Neuronal stem cell (in vitro differentiated cells): ENCODE results near the gene ABHD15.

Experiments used
- DNase-seq: peaks from one replicate; pipeline ENCODE4 v3.0.0-alpha.2; 2013; ENCODE audit warnings: low spot score
- H2AFZ ChIP-seq: one replicate; pipeline ENCODE4 v1.6.1; 2013; ENCODE audit warnings: mild to moderate bottlenecking, low read length, inconsistent platforms
- H2AK5ac ChIP-seq: 2 replicates; pipeline ENCODE4 v1.6.1; 2013; ENCODE audit warnings: low read depth, mild to moderate bottlenecking, inconsistent platforms, low read length, moderate library complexity, mixed read lengths
- H2BK120ac ChIP-seq: 2 replicates; pipeline ENCODE4 v1.6.1; 2013; ENCODE audit warnings: low read depth, mild to moderate bottlenecking, inconsistent platforms, low read length, moderate library complexity, mixed read lengths
- H2BK12ac ChIP-seq: one replicate; pipeline ENCODE4 v1.6.1; 2013; ENCODE audit warnings: low read length, inconsistent platforms
- H2BK15ac ChIP-seq: 2 replicates; pipeline ENCODE4 v1.6.1; 2013; ENCODE audit warnings: mild to moderate bottlenecking, low read length, inconsistent platforms, mixed read lengths
- H2BK5ac ChIP-seq: one replicate; pipeline ENCODE4 v1.6.1; 2013; ENCODE audit warnings: inconsistent platforms, mild to moderate bottlenecking, low read length, moderate library complexity
- H3K14ac ChIP-seq: one replicate; pipeline ENCODE4 v1.6.1; 2013; ENCODE audit warnings: low read length, inconsistent platforms
- H3K18ac ChIP-seq: 2 replicates; pipeline ENCODE4 v1.6.1; 2013; ENCODE audit warnings: low read length, inconsistent platforms
- H3K23ac ChIP-seq: 2 replicates; pipeline ENCODE4 v1.6.1; 2013; ENCODE audit warnings: low read depth, mild to moderate bottlenecking, mixed read lengths, low read length, inconsistent platforms; ENCODE audit not compliant: poor library complexity
- H3K27ac ChIP-seq: replicated peaks from 3 replicates; pipeline ENCODE4 v1.5.1; 2013; ENCODE audit warnings: low read length, inconsistent platforms
- H3K27me3 ChIP-seq, 3 experiments: 2 replicates each; pipeline ENCODE4 v1.6.1; 2013; ENCODE audit warnings: low read length in 3 of 3, mild to moderate bottlenecking in 2 of 3, inconsistent platforms in 1 of 3, low read depth in 1 of 3, mixed read lengths in 1 of 3, moderate library complexity in 1 of 3; ENCODE audit not compliant: control insufficient read depth in 3 of 3, insufficient read depth in 3 of 3
- H3K36me3 ChIP-seq, 2 donors: replicated peaks in 1 of 2; 2 replicates each; pipeline ENCODE4 v1.6.1; 2013; ENCODE audit warnings: low read length in 2 of 2; ENCODE audit not compliant: control insufficient read depth in 2 of 2, insufficient read depth in 2 of 2
- H3K4ac ChIP-seq: 2 replicates; pipeline ENCODE4 v1.6.1; 2013; ENCODE audit warnings: inconsistent platforms, mild to moderate bottlenecking, low read length, moderate library complexity
- H3K4me1 ChIP-seq, 2 donors: 1 replicate in 1 of 2; 2 replicates in 1 of 2; pipeline ENCODE4 v1.6.1; 2013; ENCODE audit warnings: low read length in 2 of 2, low read depth in 1 of 2; ENCODE audit not compliant: control insufficient read depth in 2 of 2, insufficient read depth in 1 of 2
- H3K4me2 ChIP-seq: one replicate; pipeline ENCODE4 v1.6.1; 2013; ENCODE audit warnings: mild to moderate bottlenecking, low read length, inconsistent platforms; ENCODE audit not compliant: insufficient read depth, poor library complexity, severe bottlenecking
- H3K4me3 ChIP-seq, 2 donors: 2 replicates each; pipeline ENCODE4 v1.5.1; 2013; ENCODE audit warnings: low read length in 2 of 2, mild to moderate bottlenecking in 2 of 2, inconsistent platforms in 1 of 2, moderate library complexity in 1 of 2
- H3K79me1 ChIP-seq: one replicate; pipeline ENCODE4 v1.6.1; 2013; ENCODE audit warnings: low read depth, mild to moderate bottlenecking, inconsistent platforms, low read length, moderate library complexity
- H3K9ac ChIP-seq: one replicate; pipeline ENCODE4 v1.6.1; 2013; ENCODE audit warnings: mild to moderate bottlenecking, low read depth, low read length, inconsistent platforms; ENCODE audit not compliant: poor library complexity
- H3K9me3 ChIP-seq, 2 donors: replicated peaks in 1 of 2; 2 replicates each; pipeline versions ENCODE3 to v1.6.1; 2013; ENCODE audit warnings: low read length in 2 of 2, mild to moderate bottlenecking in 2 of 2, inconsistent platforms in 1 of 2, low read depth in 1 of 2, mixed read lengths in 1 of 2, moderate library complexity in 1 of 2; ENCODE audit not compliant: control insufficient read depth in 2 of 2, insufficient read depth in 1 of 2
- H4K8ac ChIP-seq: one replicate; pipeline ENCODE4 v1.6.1; 2013; ENCODE audit warnings: low read depth, mild to moderate bottlenecking, inconsistent platforms, low read length, moderate library complexity
- H4K91ac ChIP-seq: one replicate; pipeline ENCODE4 v1.6.1; 2013; ENCODE audit warnings: low read length, low read depth, mild to moderate bottlenecking, inconsistent platforms; ENCODE audit not compliant: poor library complexity
- WGBS, 2 donors: extraction: QIAGEN DNeasy Blood & Tissue Kit; methylation state at CpG; one replicate each; pipeline ENCODE4 v1.1.7; 2013; ENCODE audit warnings: missing lambda C conversion rate in 2 of 2, mixed read lengths in 1 of 2; ENCODE audit not compliant: insufficient read length in 2 of 2, insufficient replicate concordance in 1 of 2; ENCODE audit errors: extremely low coverage in 2 of 2; 5-methylcytosine and 5-hydroxymethylcytosine counted together

Gene ABHD15

DNA sequence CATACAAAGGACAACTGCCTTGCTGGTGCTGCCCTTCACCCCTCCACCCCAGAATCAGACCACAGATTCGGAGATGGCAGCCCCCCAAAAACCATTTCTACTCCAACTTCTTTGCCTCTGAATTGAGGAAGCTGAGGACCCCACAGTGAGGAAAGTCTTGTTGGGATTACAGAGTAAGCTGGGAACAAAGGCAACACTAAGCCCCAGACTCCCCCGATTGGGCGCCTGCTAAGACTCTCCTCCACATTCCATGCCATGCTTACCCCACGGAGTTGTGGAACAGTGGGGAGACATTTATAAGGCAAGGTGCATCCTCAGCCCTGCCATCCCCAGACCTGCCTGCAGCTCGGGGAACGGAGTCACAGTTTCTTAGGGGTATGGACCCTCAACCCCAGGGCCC is 20.8 kb upstream of the ABHD15 start:
- H3K79me1 ChIP-seq: peaks cover 15% of the 10 kb centered on the region
- H3K36me3 ChIP-seq: peaks cover 7 to 16% of the 10 kb centered on the region in 2 donors
- H3K9ac ChIP-seq: no peak overlapping the region
- no peak overlapping the region for H3K4me2 ChIP-seq
- H2BK15ac ChIP-seq: no peak overlapping the region
- no peaks in the 10 kb centered on the region for H3K9me3 ChIP-seq
- no peak overlapping the region for H3K27ac ChIP-seq
- no peak overlapping the region for H2BK5ac ChIP-seq
- peaks cover 46 to 57% of the 10 kb centered on the region in 2 donors for H3K4me1 ChIP-seq
- no CpG with 5 or more reads among the region's 6 CpGs for WGBS, 2 donors
- DNase-seq: no peak
- no peak overlapping the region for H4K91ac ChIP-seq
- H3K18ac ChIP-seq: no peak overlapping the region
- H3K14ac ChIP-seq: no peak overlapping the region
- no peak overlapping the region for H3K4ac ChIP-seq
- H3K23ac ChIP-seq: peak overlapping the region; percentile 0
- no peak overlapping the region for H2BK120ac ChIP-seq
- H2BK12ac ChIP-seq: no peak overlapping the region
- H3K4me3 ChIP-seq: peak overlapping the region in 1 of 2 donors; percentile 66
- peak overlapping the region; percentile 90 for H2AK5ac ChIP-seq
- no peak overlapping the region for H4K8ac ChIP-seq
- no peaks in the 10 kb centered on the region for H3K27me3 ChIP-seq
- H2AFZ ChIP-seq: no peak overlapping the region

DNA sequence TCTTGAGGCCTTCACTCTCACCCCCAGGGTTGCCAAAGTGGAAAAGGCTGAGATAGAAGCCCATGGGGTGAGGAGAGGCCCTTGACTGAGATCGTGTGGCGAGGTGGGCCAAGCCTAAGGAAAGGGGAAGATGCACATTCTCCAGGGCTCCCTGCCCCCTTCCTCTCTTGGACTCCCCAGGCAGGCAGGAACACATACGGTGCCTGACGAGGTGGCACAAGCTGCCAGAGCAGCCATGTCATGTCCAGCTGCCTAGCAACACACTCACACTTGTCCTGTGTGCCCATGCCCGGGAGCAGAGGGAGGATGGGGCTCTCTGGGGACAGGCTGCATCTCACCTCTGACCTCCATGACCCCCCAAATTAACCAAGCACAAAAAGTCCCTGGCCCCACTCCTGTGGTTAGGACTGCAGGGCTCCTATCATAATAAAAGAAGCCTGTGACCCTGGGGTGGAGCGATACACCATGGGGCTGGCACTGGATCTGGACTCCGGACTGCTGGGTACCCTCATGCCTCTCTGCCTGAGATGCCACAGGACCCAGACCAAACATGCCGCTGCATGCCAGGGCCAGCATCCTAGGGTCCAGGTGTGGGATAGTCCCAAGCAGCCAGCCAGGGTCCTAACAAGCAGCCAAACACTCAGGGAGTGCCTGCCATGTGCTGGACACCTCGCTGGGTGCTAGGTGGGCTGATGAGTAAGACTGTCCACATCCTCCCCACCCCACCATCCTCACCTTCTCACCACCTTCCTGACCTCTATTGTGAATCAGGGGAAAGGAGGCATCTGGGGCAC is 20.0 kb upstream of the ABHD15 start:
- no peak for DNase-seq
- H3K27ac ChIP-seq: no peak overlapping the region
- H3K9me3 ChIP-seq: no peaks in the 10 kb centered on the region
- H3K4me3 ChIP-seq: peak overlapping the region in 1 of 2 donors; percentile 66
- H3K4me2 ChIP-seq: no peak overlapping the region
- no peak overlapping the region for H2BK15ac ChIP-seq
- H4K91ac ChIP-seq: no peak overlapping the region
- no peak overlapping the region for H3K9ac ChIP-seq
- no peak overlapping the region for H2BK5ac ChIP-seq
- no peak overlapping the region for H3K14ac ChIP-seq
- H4K8ac ChIP-seq: no peak overlapping the region
- no peaks in the 10 kb centered on the region for H3K27me3 ChIP-seq
- peaks cover 15% of the 10 kb centered on the region for H3K79me1 ChIP-seq
- H2BK120ac ChIP-seq: no peak overlapping the region
- peaks cover 14 to 23% of the 10 kb centered on the region in 2 donors for H3K36me3 ChIP-seq
- WGBS, 2 donors: no CpG with 5 or more reads among the region's 9 CpGs
- H3K18ac ChIP-seq: peak overlapping the region; percentile 5
- H3K4ac ChIP-seq: no peak overlapping the region
- H2AFZ ChIP-seq: no peak overlapping the region
- H2AK5ac ChIP-seq: peak overlapping the region; percentile 61
- H2BK12ac ChIP-seq: peak overlapping the region; percentile 19
- peak overlapping the region; percentile 0 for H3K23ac ChIP-seq
- peaks cover 39 to 50% of the 10 kb centered on the region in 2 donors for H3K4me1 ChIP-seq

DNA sequence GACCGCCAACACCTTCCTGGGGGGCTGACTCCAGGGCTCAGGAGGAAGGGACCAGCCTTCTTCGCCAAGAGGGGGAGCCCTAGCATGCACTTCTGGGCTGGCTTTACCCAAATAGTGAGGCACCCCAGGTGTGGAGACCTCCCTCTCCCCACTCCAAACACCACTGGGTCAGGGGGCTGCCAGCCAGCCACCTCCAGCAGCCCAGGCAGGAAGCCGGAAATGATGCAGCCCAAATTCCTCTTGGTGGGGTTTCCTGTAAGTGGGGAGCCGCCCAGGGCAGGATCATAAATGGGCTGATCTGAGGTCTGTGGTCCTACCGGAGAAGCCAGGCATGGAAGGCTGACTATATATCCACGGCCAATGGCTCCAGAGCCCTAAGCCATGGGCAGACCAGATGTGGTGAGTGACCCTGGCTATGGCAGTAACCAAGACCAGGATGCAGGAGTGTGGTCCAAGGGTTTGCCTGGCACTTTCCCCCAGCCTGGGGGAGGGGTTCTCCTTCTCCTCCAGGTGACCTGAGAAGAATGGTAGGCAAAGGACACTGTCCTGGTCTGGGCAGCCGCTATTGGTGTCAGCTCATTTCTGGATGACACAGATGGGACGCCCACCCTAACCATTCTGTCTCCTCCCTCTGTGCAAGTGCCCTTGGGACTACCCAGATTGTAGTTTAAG is 18.4 kb upstream of the ABHD15 start:
- no peak overlapping the region for H4K91ac ChIP-seq
- H2AFZ ChIP-seq: no peak overlapping the region
- H2BK5ac ChIP-seq: peak overlapping the region; percentile 72
- no peaks in the 10 kb centered on the region for H3K27me3 ChIP-seq
- no peak overlapping the region for H3K23ac ChIP-seq
- DNase-seq: no peak
- no peak overlapping the region for H4K8ac ChIP-seq
- no peak overlapping the region for H3K4me3 ChIP-seq
- no peaks in the 10 kb centered on the region for H3K9me3 ChIP-seq
- WGBS, 2 donors: no CpG with 5 or more reads among the region's 8 CpGs
- H3K14ac ChIP-seq: no peak overlapping the region
- no peak overlapping the region for H3K27ac ChIP-seq
- H3K79me1 ChIP-seq: peaks cover 17% of the 10 kb centered on the region
- H3K18ac ChIP-seq: peak overlapping the region; percentile 62
- no peak overlapping the region for H3K4ac ChIP-seq
- H2BK120ac ChIP-seq: no peak overlapping the region
- no peak overlapping the region for H3K4me2 ChIP-seq
- peaks cover 24 to 40% of the 10 kb centered on the region in 2 donors for H3K4me1 ChIP-seq
- no peak overlapping the region for H2BK12ac ChIP-seq
- peak overlapping the region; percentile 30 for H2BK15ac ChIP-seq
- no peak overlapping the region for H3K9ac ChIP-seq
- H3K36me3 ChIP-seq: peaks cover 17 to 34% of the 10 kb centered on the region in 2 donors
- H2AK5ac ChIP-seq: peak overlapping the region; percentile 58

DNA sequence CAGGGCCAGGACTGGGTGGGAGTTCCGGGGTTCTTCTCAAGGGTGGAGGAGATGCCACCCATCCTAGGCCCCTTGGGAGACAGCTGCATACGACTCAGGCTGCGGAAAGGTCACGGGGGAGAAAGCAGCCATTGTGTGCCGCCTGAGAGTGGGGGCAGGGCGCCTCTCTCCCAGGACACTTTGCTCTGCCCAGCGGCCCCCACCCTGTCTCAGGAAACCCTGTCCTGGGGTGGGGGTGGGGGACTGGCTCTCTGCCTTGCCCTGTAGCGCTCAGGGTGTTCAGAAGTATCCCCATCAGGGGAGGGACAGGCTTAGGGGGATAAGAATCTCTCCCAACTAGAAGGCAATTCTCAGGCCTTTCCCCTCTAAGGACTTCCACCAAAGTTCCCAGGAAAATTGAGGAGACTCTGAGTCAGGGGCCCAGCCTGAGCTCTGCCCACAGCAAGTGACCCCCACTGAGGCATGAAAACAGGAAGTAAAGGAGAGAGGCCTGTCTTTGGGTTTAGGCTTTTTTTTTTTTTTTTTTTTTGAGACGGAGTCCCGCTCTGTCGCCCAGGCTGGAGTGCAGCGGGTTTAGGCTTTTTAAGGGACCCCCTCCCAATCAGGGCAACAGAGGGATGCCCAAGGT is 17.7 kb upstream of the ABHD15 start:
- no peaks in the 10 kb centered on the region for H3K9me3 ChIP-seq
- peaks cover 17% of the 10 kb centered on the region for H3K79me1 ChIP-seq
- no CpG with 5 or more reads among the region's 12 CpGs for WGBS, 2 donors
- no peak overlapping the region for H4K8ac ChIP-seq
- peak overlapping the region; percentile 50 for H2BK120ac ChIP-seq
- peak overlapping the region; percentile 20 for H3K27ac ChIP-seq
- H3K36me3 ChIP-seq: peaks cover 24 to 40% of the 10 kb centered on the region in 2 donors
- no peak overlapping the region for H3K23ac ChIP-seq
- H3K4ac ChIP-seq: no peak overlapping the region
- H4K91ac ChIP-seq: no peak overlapping the region
- no peaks in the 10 kb centered on the region for H3K27me3 ChIP-seq
- H3K9ac ChIP-seq: no peak overlapping the region
- peak overlapping the region; percentile 25 for H3K14ac ChIP-seq
- peak overlapping the region; percentile 41 for H3K18ac ChIP-seq
- no peak overlapping the region for H3K4me3 ChIP-seq
- peak overlapping the region; percentile 58 for H2AK5ac ChIP-seq
- no peak for DNase-seq
- peak overlapping the region; percentile 38 for H2BK15ac ChIP-seq
- H2BK5ac ChIP-seq: peak overlapping the region; percentile 72
- no peak overlapping the region for H2BK12ac ChIP-seq
- peaks cover 20 to 34% of the 10 kb centered on the region in 2 donors for H3K4me1 ChIP-seq
- no peak overlapping the region for H2AFZ ChIP-seq
- no peak overlapping the region for H3K4me2 ChIP-seq
